ENCODE data around the gene PRRX2. TPM values are rescaled to one million over a fixed set of nuclear protein-coding genes. Genes with fewer than 3 reads are reported as not detected.
"Not testable (repeated sequence)": the region's sequence is repeated elsewhere in the genome, so short reads cannot be mapped to it uniquely, and the experiment has no call there.

The PRRX2 gene
- total and polyA plus RNA-seq, 12 donors = 0.21 to 3.0 (median 0.45) TPM

GRCh38 chr9:129761293-129761900 lies 96.0 kb downstream of the PRRX2 start:
- no peak for TF ChIP-seq CTCF (IDR thresholded peaks at IDR 0.05)
- Histone ChIP-seq H3K27ac (peak overlapping the region in 9 of 10 donors; percentile 13 to 79 (median 68)), H3K9me3 (no peaks in the 10 kb centered on the region), H3K27me3 (peaks cover 0 to 3% (median 0%) of the 10 kb centered on the region in 7 donors), H3K36me3 (no peaks in the 10 kb centered on the region), H3K4me3 (no peak overlapping the region), H3K4me1 (peaks cover 0 to 47% (median 18%) of the 10 kb centered on the region in 9 donors)
- ATAC-seq (peak; percentile 63 to 85 (median 71)), DNase-seq (peak; percentile 60 to 70)
- WGBS, 2 donors = 57 to 64% methylated on average over 11 of the region's 11 CpGs
- intact Hi-C loops (cut with DNase I) = no loop called here

GRCh38 chr9:129761901-129762369 lies 96.5 kb downstream of the PRRX2 start:
- peaks cover 0 to 3% (median 0%) of the 10 kb centered on the region in 7 donors for H3K27me3 ChIP-seq
- no peak overlapping the region for H3K4me3 ChIP-seq
- 35% methylated on average over 6 of the region's 6 CpGs for WGBS, 2 donors
- no peak for TF ChIP-seq CTCF (IDR thresholded peaks at IDR 0.05)
- H3K27ac ChIP-seq = peak overlapping the region in 9 of 10 donors; percentile 13 to 79 (median 68)
- ATAC-seq (peak; percentile 13 to 65 (median 44)), DNase-seq (no peak)
- H3K4me1 ChIP-seq = peaks cover 0 to 45% (median 18%) of the 10 kb centered on the region in 9 donors
- H3K36me3 ChIP-seq = no peaks in the 10 kb centered on the region
- intact Hi-C loops (cut with DNase I) = no loop called here
- H3K9me3 ChIP-seq = no peaks in the 10 kb centered on the region

DNA sequence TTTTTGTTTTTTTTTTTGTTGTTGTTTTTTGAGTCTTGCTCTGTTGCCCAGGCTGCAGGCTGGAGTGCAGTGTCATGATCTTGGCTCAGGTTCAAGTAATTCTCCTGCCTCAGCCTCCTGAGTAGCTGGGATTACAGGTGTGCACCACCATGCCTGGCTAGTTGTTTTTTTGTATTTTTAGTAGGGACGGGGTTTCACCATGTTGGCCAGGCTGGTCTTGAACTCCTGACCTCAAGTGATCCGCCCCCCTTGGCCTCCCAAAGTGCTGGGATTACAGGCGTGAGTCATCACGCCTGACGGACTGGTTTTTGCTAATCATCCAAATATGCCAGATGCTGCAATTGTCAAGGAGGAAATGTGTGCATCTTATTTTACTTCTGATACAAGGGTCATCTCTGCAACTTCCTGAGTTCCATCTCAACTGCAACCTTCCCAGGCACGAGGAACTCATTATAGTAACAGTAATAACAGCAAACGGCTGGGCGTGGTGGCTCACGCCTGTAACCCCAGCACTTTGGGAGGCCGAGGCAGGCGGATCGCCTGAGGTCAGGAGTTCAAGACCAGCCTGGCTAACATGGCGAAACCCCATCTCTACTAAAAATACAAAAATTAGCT lies 97.0 kb downstream of the PRRX2 start:
- H3K36me3 ChIP-seq; H3K27me3 ChIP-seq; DNase-seq; H3K4me3 ChIP-seq; intact Hi-C loops (cut with DNase I); H3K9me3 ChIP-seq: not testable (repeated sequence)
- Histone ChIP-seq H3K4me1 (peaks cover 0 to 40% (median 18%) of the 10 kb centered on the region in 9 donors), H3K27ac (peak overlapping the region in 9 of 10 donors; percentile 30 to 79 (median 68))
- WGBS, 2 donors = 56 to 63% methylated on average over 13 of the region's 13 CpGs
- ATAC-seq = peak; percentile 27 to 64 (median 38)

- H3K27me3 ChIP-seq = peaks cover 0 to 3% (median 0%) of the 10 kb centered on the region in 7 donors
- H3K4me1 ChIP-seq = peaks cover 0 to 35% (median 18%) of the 10 kb centered on the region in 9 donors
- H3K9me3 ChIP-seq = no peaks in the 10 kb centered on the region
- DNase-seq (no peak), ATAC-seq (peak in 6 of 8 donors; percentile 20 to 66 (median 30))
- WGBS, 2 donors = 71 to 73% methylated on average over 13 of the region's 13 CpGs
- H3K36me3 ChIP-seq = no peaks in the 10 kb centered on the region
- H3K4me3 ChIP-seq = no peak overlapping the region
- H3K27ac ChIP-seq = peak overlapping the region in 9 of 10 donors; percentile 16 to 79 (median 63)
- intact Hi-C loops (cut with DNase I) = no loop called here
- TF ChIP-seq CTCF (IDR thresholded peaks at IDR 0.05) = no peak
Measured at GRCh38 chr9:129762985-129763926, 97.8 kb downstream of the PRRX2 start.
